Neural cell (in vitro differentiated cells): ENCODE measurements around the gene TMEM89.

ENCODE experiments used
- REST ChIP-seq: IDR thresholded peaks from 2 replicates; pipeline ENCODE4 v1.6.1; 2012; ENCODE audit warnings: borderline replicate concordance
- TF ChIP-seq, protein P1 (sequence below): fragments of 450-650 bp; IDR thresholded peaks from 2 replicates; pipeline ENCODE4 v1.5.1; 2014; ENCODE audit warnings: antibody characterized with exemption, mild to moderate bottlenecking, moderate library complexity; ENCODE audit not compliant: poor library complexity, severe bottlenecking

- no peak for TF ChIP-seq REST
- TF ChIP-seq, protein P1, sequence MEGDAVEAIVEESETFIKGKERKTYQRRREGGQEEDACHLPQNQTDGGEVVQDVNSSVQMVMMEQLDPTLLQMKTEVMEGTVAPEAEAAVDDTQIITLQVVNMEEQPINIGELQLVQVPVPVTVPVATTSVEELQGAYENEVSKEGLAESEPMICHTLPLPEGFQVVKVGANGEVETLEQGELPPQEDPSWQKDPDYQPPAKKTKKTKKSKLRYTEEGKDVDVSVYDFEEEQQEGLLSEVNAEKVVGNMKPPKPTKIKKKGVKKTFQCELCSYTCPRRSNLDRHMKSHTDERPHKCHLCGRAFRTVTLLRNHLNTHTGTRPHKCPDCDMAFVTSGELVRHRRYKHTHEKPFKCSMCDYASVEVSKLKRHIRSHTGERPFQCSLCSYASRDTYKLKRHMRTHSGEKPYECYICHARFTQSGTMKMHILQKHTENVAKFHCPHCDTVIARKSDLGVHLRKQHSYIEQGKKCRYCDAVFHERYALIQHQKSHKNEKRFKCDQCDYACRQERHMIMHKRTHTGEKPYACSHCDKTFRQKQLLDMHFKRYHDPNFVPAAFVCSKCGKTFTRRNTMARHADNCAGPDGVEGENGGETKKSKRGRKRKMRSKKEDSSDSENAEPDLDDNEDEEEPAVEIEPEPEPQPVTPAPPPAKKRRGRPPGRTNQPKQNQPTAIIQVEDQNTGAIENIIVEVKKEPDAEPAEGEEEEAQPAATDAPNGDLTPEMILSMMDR: no peak
Measured at GRCh38 chr3:48630407-48630806, 8.8 kb upstream of the TMEM89 start.
